ENCODE data around the gene PIP5K1C. TPM values are rescaled to one million over a fixed set of nuclear protein-coding genes. Genes with fewer than 3 reads are reported as not detected.

PIP5K1C gene
- total and polyA plus RNA-seq, 10 of the 15 experiments (the other 5 are each of a cell fraction or from before 2014, with no cell fraction given), result 0.39 to 19.6 (median 5.3) TPM

- H4K20me1 ChIP-seq (ENCODE audit: control insufficient read depth, insufficient read depth), result no peaks in the 10 kb centered on the region
- in situ Hi-C loops (cut with MboI) (no loop called here), intact Hi-C loops (cut with micrococcal nuclease; ENCODE audit: unreplicated experiment) (loop anchor here (5.0 kb wide), 1 partner anchor 38 kb away; the partner anchor contains the start of gene HMG20B)
- TF ChIP-seq E4F1 (IDR thresholded peaks at IDR 0.05; ENCODE audit: borderline replicate concordance, partially characterized antibody), result no peak
- peak in 1 of 2 experiments; percentile 82; a peak in 2 of 4 replicates for TF ChIP-seq SRF (IDR thresholded peaks at IDR 0.05; ENCODE audit: low read depth in 2 of 2, low read length in 2 of 2)
- TF ChIP-seq MLLT1 (IDR thresholded peaks at IDR 0.05), result peak; percentile 95
- no peak for TF ChIP-seq HDAC2 (IDR thresholded peaks at IDR 0.05)
- peak; percentile 65 for TF ChIP-seq MEF2B (IDR thresholded peaks at IDR 0.05; ENCODE audit: partially characterized antibody, poor library complexity, severe bottlenecking)
- TF ChIP-seq YY1 (IDR thresholded peaks at IDR 0.05; ENCODE audit: low read depth, low read length), result 0 out of 2 replicates have a peak, but pooled peaks have one; percentile 53
- TF ChIP-seq YBX1 (IDR thresholded peaks at IDR 0.05), result no peak
- H3K4me2 ChIP-seq (ENCODE audit: control insufficient read depth, insufficient read depth), result no peak overlapping the region
- ATAC-seq, result no peak
- POLR2A ChIA-PET, result no interaction called here
- no peaks in the 10 kb centered on the region for H3K79me2 ChIP-seq (ENCODE audit: control insufficient read depth, insufficient read depth, low read length)
- no peak for FAIRE-seq
- H3K4me1 ChIP-seq (ENCODE audit: control insufficient read depth, insufficient read depth, low read length), result peaks cover 7% of the 10 kb centered on the region
- H2AFZ ChIP-seq (ENCODE audit: control insufficient read depth, low read depth, low read length), result no peak overlapping the region
- no TSS peak for BruUV-seq (replicated peaks)
- peaks cover 0 to 8% of the 10 kb centered on the region in 2 experiments; a peak in 3 of 4 replicates for H3K36me3 ChIP-seq (ENCODE audit: control insufficient read depth in 2 of 2, insufficient read depth in 2 of 2, low read length in 1 of 2)
- H3K4me3 ChIP-seq, result no peak overlapping the region
- CTCF ChIA-PET, result interaction anchor here (0.7 to 2.4 kb wide), 3 partner anchors 22 to 65 kb away, joined by 3 to 8 read pairs (median 4); partner anchors contain the start of gene GIPC3
- RAD21 ChIA-PET (ENCODE audit: unreplicated experiment), result no interaction called here
- WGBS (ENCODE audit: insufficient coverage, insufficient replicate concordance, low lambda C conversion rate, missing lambda C conversion rate), result 76% methylated on average over 24 of the region's 24 CpGs
- SMC1A ChIA-PET (ENCODE audit: uncharacterized antibody, unreplicated experiment), result no interaction called here
- H3K27ac ChIP-seq (ENCODE audit: control insufficient read depth, insufficient read depth), result no peak overlapping the region
- no peak overlapping the region for H3K9ac ChIP-seq (ENCODE audit: control insufficient read depth, insufficient read depth, low read length)
- H3K27me3 ChIP-seq (replicated peaks in 1 of 2; ENCODE audit: control insufficient read depth in 2 of 2, insufficient read depth in 2 of 2, low read length in 1 of 2), result no peaks in the 10 kb centered on the region
- H3K9me3 ChIP-seq (replicated peaks; ENCODE audit: control insufficient read depth, insufficient read depth, low read length), result no peaks in the 10 kb centered on the region
- no peak for DNase-seq (ENCODE audit: low read depth, low spot score)
Observed at GRCh38 chr19:3609779-3610719, 90.2 kb downstream of the PIP5K1C start.
